Subcutaneous adipose tissue (tissue), 4 donors: Measurements from ENCODE around the gene NCBP2. TPM values are rescaled to one million over a fixed set of nuclear protein-coding genes. Genes with fewer than 3 reads are reported as not detected.

ENCODE experiments used
- total RNA-seq, 4 donors: library from RNA; depleted of rRNA; stranded (reverse); fragments of >200 nt; gene quantifications; one replicate each; pipeline ENCODE4 v1.1.0, GENCODE V29; 2016
- TF ChIP-seq, protein P1 (sequence below): fragments of 450-650 bp; IDR thresholded peaks from one replicate; pipeline ENCODE4 v1.5.1; 2016; ENCODE audit warnings: low read depth, mild to moderate bottlenecking, control low read depth, antibody characterized with exemption, moderate library complexity

NCBP2 gene
- total RNA-seq, 4 donors from 2014 or later: 35.7 to 41.4 (median 37.8) TPM

DNA sequence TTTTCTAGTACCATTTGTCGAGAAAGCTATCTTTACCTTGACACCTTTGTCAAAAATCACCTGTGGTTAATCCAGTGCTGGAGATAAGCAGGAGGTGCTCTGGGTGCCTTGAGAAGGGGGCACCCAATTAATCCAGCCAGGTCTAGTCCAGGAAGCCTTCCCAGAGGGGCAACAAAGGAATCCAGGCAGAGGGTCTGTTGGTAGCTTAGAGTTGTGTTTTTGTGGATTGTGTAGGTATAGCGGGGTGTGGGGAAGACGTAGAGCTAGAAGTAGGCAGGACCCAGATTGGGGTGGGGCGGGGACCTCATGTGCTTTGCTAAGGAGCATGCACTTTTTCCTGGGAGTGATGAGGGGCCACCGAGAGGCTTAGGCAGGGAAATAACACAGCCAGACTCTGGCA, 32.3 kb upstream of the NCBP2 start:
- TF ChIP-seq, protein P1, sequence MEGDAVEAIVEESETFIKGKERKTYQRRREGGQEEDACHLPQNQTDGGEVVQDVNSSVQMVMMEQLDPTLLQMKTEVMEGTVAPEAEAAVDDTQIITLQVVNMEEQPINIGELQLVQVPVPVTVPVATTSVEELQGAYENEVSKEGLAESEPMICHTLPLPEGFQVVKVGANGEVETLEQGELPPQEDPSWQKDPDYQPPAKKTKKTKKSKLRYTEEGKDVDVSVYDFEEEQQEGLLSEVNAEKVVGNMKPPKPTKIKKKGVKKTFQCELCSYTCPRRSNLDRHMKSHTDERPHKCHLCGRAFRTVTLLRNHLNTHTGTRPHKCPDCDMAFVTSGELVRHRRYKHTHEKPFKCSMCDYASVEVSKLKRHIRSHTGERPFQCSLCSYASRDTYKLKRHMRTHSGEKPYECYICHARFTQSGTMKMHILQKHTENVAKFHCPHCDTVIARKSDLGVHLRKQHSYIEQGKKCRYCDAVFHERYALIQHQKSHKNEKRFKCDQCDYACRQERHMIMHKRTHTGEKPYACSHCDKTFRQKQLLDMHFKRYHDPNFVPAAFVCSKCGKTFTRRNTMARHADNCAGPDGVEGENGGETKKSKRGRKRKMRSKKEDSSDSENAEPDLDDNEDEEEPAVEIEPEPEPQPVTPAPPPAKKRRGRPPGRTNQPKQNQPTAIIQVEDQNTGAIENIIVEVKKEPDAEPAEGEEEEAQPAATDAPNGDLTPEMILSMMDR: no peak

DNA sequence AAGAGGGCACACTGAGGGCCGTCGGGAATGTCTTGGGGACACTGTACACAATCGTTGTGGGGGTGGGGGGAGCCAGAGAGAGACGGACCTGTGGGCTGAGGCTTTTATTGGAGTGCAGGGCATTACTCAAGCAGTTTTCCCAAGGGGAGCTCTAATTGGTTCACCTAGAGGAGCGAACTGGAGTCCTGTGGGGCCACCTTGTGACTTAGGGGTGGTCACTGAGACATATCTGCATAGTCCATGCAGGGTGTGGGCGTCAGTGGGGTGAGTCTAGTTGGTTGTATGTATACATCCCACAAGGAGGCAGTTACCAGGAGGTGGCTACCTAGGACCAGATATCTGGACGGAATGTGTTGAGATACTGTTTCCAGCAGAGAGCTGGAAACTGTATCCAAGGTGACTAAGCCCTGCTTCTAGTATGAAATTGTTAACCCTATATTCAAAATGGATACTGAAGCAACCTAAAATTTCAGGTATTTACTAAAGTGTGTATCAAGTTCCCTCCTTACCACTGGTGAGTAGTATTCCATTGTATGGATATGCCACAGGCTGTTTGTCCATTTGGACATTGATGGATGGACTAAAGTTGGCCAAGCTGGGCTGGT, 28.9 kb upstream of the NCBP2 start:
- TF ChIP-seq, protein P1: no peak

DNA sequence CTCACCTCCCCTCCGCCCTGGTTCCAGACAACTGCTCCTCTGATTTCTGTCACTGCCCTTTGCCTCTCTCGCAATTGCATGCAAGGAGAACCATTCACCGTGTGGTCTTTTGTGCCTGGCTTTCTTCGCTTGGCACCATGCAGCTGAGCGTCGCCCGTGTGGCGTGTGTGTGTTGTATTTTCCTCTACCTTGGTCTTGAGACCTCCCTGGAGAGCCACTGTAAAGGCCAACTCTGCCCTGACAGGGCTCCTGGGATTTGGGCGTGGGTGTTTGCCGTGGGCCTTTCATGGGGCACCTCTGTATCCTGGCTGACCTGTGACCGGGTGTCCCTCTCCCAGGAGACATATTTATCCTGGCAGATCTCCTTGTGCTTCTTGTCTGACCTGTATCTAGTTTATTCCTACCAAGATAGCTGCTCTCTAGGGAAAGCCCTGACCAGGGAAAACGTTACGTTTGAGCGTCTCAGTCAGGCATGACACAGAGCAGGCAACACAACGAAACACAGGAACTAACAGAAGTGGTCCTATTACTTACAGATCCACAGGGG, 28.3 kb upstream of the NCBP2 start:
- TF ChIP-seq, protein P1: no peak

DNA sequence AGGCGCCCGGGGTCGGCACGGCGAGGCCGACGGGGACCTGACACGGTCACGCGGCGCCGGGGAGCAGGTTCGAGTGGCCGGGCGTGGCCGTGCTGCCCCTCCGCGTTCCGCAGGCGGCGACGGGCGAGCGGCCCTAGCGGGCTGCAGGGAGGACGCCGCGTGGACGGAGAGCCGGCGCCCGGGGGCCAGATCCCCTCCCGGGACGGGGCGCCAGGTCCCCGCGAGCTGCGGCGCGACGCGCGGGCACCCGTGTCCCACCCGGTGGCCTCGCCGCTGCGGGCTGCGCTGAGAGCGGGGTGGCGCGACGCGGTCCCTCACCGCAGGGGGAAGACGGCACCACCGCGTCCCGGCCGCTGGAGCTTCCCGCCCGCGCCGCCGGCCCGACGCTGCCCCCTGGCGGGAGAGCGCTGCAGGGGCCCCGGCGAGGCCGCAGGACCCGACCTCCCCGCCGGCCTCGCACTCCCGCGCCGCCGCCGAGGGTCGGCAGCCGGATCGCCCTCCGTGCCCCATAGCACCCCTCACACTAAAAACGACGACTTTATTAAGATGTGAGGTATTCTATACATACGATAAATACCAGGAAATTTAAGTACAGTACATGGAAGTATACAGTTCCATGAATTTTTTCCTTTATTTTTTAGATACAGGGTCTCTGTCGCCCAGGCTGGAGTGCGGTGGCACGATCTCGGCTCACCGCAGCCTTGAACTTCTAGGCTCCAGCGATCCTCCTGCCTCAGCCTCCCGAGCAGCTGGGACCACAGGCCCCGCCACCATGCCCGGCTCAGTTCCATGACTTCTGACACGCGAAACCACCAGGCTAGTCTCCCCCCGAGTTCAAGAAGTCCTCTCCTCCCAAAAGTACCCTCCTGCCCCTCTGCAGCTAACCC, 27.6 kb upstream of the NCBP2 start:
- TF ChIP-seq, protein P1: no peak

DNA sequence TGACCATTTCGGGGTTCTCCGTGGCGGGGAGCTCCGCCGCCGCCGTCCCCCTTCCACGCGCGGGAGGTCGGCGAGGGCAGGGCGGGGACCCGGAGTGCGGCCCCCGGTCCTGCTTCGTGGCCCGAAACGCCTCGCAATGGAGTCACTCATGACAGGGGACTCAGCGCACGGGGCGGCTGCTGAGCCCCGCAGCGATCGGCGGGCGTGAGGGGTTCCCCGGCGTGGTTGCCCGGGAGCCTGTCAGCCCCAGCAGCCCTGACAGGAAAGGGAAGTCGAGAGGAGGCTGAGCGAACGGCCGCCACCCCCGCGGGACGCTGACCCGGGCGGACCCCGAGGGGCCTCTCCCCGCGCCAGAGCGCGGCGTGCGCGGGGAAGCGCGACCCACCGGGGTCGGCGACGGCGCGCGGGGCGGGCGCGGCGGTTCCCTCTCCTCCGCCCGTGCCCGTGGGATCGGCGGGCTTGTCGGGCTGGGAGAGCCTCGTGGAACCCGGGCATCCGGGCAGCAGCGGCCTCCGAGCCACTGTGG, 26.9 kb upstream of the NCBP2 start:
- TF ChIP-seq, protein P1: no peak

DNA sequence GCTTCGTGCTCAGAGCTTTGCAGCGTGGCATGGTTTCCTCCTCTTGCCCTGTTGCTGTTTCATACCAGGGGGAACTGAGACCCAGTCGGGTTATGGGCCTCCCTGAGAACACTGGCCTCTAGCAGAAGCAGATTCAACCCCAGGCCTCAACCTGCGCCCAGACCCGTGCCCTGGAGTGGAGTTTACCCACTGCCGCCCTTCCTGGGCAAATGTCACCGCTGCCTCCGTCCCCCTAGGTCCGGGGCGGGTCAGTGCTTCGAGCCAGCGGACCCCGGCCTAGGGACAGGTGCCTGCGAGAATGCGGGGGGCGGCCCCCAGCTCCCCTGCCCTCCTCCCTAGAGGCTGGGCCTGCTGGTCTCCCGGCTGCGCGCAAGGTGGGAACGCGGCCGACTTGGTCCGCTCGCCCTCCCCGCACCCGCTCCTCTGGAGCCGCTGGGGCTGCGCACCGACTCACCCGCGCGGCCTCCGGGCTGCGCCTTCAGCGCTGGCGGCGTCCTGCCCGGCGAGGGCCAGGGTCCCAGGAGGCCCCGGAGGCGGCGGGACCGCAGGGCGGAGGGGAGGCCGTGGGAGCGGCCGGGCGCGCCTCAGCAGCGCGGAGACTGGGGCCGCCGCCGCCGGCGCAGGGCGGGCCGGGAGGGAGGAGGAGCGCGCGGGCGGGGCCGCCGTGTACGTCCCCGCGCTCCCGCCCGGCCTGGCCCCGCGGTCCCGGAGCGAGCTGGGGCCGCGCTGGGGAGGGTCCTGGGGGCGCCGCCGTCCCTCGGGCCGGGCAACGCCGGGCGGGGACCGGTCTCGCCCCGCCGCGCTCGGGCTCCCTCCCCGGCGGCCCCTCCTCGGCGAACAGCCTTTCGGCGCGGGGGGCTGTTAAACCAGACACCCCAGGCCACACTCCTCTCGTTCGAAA, 26.2 kb upstream of the NCBP2 start, which contains the start of gene PIGZ:
TSS of gene PIGZ (minus strand) at position 601 of the 901 bp plus-strand sequence. CDS start 16,802 bp downstream, outside the sequence.
- TF ChIP-seq, protein P1: no peak
